ENCODE data around the gene FRMD4B.
A peak's percentile ranks its signal among the peaks of the same experiment; 100 is the strongest.
"Not testable (repeated sequence)": the region's sequence is repeated elsewhere in the genome, so short reads cannot be mapped to it uniquely, and the experiment has no call there.

The FRMD4B gene

DNA sequence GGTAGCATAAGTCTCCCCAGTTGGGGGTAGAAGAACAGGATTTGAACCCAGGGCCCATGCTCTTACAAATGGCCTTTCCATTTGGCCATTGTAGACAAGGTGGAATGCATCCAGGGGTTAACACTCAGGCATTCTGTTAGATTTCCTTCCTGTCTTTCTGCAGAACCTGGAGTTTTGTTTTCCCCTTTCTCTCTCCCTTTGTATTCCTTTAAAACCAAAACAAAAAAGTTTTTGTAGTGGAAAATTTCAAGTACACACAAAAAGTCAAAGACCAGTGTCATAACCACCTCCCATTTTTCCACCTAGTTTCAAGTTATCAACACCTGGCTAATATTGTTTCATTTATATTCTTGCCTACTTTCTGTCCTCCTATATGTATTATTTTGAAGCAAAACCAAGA is 26.0 kb downstream of the FRMD4B start:
- DNase-seq = no peak

DNA sequence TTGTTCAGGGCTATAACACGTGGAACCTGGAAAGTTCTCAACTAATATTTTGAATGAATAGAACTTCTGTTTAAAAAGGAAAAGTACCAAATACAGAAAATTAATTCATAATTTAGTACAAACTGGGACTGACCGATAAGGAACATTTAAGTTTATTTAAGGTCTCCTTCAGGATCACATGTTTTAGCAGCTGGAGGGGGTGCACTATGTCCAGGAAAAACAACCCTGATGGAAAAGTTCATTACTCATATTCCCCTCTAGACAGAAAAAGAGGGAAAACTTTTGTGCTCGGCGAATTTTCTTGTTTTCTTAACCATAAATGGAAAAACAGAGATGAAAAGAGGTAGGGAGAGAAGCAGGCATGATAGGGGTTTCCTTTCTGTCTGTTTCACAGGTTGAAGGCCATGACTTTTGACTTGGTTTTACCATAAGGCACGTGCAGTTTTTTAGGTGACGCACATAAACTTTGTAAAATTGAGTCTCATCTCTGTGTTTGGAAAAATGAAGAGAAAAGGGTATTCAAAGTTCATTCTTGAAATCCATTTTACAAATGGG is 26.5 kb downstream of the FRMD4B start:
- DNase-seq = no peak

- no peak for DNase-seq
Observed at GRCh38 chr3:69357196-69357595, 28.7 kb downstream of the FRMD4B start.

GRCh38 chr3:69354948-69355347 is 30.9 kb downstream of the FRMD4B start:
- no peak for DNase-seq

DNA sequence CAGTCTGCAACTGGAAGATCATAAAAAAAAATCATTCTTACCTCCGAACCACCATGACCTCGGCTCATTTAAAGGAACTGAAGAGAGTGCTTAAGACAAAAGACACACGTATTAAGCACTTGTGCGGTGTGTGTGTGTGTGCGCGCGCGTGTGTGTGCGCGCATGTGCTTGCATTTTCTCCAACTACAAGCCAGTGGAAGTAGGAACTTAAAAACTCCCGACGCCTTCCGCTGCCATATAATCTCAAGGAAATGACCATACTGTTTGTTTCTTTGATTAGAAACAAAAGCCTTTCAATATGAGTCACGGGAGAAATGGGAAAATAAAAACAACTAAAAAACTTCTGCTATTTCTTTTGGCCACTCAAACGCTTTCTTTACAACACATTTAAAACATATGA is 32.4 kb downstream of the FRMD4B start:
- no peak for DNase-seq

DNA sequence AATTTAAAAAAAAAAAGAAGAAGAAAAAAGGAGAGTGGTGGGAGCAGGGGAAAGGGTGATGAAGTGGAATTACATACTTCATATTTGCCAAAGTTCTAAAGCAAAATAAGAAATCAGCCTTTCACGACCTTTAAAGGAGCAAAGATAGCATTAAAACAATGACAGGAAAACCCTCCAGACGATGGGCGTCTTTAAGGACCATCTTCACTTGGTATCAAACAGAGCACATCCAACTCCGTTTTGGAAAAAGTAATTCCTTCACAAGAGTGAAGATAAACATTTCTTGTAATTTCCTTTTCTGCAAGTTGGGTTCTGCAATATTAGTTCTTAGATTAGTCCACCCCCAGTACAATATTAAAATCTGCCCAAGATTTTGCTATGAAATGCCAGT is 32.8 kb downstream of the FRMD4B start:
- no peak for DNase-seq

DNA sequence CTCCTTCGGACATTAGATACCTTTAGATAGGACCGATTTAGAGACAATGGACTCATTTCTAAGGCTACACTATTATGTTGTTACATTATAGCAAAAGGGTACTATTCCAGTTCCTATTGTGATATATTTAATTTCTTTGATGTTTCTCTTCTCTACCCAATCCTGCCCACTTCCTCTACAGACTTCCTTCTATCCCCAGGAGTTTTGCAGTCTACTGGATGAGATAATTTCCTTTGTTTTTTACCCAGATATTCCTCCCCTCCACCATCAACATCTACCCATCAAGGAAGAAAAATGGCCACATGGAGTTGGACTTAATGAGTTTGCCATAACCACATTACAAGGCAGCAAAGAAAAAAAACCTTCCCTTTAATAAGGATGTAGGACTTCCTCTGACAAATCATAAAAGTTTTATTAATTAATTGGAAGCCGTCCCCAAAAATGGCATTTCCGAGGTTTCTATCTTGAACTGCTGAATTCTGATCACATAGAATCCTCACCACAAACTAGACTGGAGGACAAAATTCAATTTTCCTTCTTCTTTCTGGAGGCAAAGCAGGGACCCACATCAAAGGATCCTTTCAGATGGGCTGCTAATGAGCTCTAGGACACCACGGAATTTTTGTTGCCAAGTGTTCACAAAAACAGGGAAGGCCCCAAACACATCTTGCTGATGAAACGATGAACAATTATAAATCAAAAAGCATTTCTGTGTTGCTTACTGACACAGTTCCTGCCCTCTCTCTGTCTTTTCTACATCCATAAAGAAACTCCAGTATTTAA is 33.4 kb downstream of the FRMD4B start:
- no peak for DNase-seq

GRCh38 chr3:69343875-69344274 is 42.0 kb downstream of the FRMD4B start:
- DNase-seq = no peak

GRCh38 chr3:69342074-69342473 is 43.8 kb downstream of the FRMD4B start:
- DNase-seq = no peak

GRCh38 chr3:69339760-69340159 is 46.1 kb downstream of the FRMD4B start:
- peak; percentile 87 to 91 for DNase-seq

GRCh38 chr3:69338911-69339310 is 47.0 kb downstream of the FRMD4B start:
- no peak for DNase-seq

GRCh38 chr3:69332934-69333333 is 53.0 kb downstream of the FRMD4B start:
- DNase-seq = no peak

GRCh38 chr3:69330891-69331400 is 54.9 kb downstream of the FRMD4B start:
- no peak for DNase-seq

GRCh38 chr3:69329892-69330291 is 56.0 kb downstream of the FRMD4B start:
- DNase-seq = no peak

DNA sequence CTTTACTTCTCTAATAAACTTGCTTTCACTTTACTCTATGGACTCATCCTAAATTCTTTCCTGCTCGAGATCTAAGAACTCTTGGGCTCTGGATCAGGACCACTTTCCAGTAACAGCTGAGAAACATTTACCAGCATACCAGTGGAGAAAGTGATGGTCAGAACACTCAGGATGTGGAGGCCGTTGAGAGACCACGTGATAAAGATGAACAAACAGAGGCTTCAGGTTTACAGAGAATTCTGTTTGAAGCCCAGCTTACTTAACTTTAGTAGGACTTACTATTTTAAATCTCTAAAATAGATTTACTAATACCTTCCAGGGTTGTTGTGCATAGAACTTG is 57.0 kb downstream of the FRMD4B start:
- no peak for DNase-seq

DNA sequence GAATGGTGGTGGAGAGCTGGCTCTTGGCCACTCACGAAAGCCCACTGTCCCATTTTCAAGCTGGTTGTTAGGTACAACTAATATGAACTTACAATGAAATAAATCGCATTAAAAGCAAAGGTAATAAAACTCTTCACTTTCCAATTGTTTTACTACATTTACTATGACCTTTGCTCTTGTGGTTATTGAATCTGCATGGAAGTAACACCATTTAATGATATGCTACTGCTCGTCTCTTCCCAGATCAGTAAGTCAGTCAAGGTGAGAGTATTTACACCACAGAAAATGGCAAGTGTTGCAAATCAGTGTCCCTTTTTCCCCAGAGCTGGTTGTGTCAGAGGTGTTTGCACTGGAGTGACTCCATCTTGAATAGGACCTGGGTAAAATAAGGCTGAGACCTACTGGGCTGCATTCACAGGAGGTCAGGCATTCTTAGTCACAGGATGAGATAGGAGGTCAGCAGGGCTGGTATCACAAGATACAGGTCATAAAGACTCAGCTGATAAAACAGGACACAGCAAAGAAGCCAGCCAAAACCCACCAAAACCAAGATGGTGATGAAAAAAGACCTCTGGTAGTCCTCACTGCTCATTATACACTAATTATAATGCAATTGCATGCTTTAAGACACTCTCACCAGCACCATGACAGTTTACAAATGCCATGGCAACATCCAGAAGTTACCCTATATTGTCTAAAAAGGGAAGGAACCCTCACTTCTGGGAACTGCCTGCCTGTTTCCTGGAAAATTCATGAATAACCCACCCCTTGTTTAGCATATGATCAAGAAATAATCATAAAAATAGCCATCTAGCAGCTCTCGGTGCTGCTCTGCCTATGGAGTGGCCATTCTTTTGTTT is 57.6 kb downstream of the FRMD4B start:
- DNase-seq = no peak

DNA sequence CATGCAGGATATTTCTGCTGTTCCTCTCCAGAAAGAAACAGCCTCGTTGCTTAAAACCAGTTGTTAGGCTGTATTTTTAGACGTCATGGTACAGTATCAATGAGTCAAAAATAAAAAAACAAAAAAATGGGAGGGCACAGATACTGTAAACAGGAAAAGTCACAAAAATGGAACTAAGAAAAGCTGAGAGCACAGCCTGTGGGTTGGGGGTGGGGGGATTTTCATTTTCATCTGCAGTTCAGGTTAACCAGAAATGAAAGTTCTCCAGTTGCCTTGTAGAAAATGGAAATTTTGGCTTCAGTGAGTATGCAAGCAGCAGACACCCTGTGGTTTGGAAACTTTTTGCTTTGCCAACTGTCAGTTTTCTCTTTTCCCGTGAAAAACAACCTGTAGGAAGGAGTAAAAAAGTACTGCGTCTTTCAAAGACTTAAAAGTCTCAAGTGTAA is 59.0 kb downstream of the FRMD4B start:
- DNase-seq = peak in 1 of 2 experiments; percentile 21

DNA sequence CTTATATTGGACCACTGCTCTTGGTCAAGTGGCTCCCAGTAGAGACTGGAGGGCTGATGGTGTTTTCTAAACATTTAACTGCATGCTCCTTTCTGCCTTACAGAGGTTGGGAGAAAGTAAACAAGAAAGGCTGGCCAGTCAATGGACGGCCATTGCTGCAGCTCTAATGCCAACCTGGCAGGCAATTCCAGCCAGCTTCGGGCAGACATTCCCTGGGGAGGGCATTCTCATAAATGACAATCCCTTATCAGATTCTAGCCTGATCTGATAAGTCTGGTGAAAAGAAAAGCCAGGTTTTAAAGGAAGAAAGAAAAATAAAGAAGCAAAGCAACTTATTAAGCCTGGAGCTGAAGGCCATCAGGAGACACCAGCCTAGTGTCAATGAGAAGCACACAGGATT is 60.7 kb downstream of the FRMD4B start:
- DNase-seq = no peak

GRCh38 chr3:69324362-69325025 is 61.4 kb downstream of the FRMD4B start:
- peak; percentile 52 to 72 for DNase-seq

GRCh38 chr3:69323941-69324340 is 61.9 kb downstream of the FRMD4B start:
- no peak for DNase-seq

DNA sequence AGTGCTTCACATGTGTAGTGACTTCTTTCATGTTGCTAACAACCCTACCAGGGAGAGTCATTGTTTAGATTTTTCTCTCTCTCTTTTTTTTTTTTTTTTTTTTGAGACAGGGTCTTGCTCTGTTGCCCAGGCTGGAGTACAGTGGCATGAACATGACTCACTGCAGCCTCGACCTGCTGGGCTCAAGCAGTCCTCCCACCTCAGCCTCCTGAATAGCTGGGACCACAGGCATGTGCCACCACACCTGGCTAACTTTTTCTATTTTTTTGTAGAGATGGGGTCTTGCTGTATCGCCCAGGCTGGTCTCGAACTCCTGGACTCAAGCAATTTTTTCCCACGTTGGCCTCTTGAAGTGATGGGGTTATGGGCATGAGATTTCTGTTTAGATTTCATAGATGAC is 63.4 kb downstream of the FRMD4B start:
- not testable (repeated sequence) for DNase-seq

DNA sequence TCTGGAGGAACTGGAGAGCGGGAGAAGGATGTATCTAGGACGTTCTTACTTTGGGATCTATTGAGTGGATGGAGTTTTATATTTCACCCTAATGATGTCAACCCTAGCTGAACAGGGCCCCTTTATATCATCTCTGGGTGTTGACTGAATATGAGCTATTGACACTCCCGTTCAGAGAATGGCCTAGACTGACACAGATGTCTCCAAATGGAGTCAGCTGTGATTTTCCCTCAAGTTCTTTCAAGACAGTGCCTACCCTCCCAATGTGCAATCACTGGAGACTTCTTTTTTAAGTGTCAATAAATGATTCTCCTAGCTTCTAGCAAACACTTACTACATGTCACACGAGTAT is 63.8 kb downstream of the FRMD4B start:
- no peak for DNase-seq
